HG03558 (cell line): ENCODE measurements around the gene SLC19A3.
"Not testable (repeated sequence)": the region's sequence is repeated elsewhere in the genome, so short reads cannot be mapped to it uniquely, and the experiment has no call there.

Experiments
- ATAC-seq: cut with Tn5 transposase; IDR thresholded peaks from one replicate; pipeline ENCODE4 v1.9.1; 2021; ENCODE audit warnings: moderate number of reproducible peaks; ENCODE audit not compliant: unreplicated experiment; ENCODE audit errors: extremely low read depth

Gene SLC19A3

DNA sequence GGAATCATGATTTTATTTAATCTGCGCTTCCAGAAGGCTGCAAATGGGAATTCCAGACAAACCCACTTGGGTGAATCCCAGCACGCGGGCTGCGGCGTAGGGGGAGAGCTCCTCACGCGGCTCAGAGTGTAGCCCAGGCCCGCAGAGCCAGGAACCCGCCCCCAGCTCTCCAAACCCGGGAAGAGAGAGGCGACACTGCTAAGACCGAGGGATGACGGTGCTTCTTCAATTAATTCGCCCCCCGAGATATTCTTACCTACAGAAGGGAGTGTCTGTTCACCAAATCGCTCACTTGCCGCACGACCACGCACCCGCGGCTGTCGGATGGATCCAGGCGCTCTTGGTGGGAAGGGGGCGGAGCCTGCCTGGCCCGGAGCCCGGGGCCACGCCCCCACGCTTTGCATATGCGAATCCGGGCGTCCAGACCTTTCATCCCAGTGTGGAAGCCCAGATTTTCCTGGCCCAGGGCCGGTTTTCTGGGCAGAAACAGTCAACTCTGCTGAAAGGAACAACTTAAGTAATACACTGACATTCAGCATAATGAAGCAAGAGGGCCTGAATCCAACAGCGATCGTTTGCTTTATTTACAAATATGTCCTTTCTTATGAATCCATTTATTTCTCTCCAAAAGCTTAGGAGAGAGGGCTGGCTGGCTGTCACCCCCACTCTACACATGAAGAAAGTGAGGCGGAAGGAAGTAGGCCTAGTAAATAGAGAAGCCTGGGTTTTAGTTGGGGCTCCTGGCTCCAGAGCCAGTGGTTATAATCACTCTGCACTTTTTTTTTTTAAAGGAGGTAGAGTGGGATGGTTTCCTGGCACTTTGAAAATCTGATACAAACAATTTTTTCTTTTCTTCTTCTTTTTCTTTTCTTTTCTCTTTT lies at the start of gene SLC19A3:
TSS of gene SLC19A3 (minus strand) at position 342 of the 881 bp plus-strand sequence. CDS start 15,710 bp downstream, outside the sequence.
- no peak for ATAC-seq

- ATAC-seq, result peak; percentile 91
Measured at GRCh38 chr2:227766373-227766883, 48.6 kb upstream of the SLC19A3 start.

DNA sequence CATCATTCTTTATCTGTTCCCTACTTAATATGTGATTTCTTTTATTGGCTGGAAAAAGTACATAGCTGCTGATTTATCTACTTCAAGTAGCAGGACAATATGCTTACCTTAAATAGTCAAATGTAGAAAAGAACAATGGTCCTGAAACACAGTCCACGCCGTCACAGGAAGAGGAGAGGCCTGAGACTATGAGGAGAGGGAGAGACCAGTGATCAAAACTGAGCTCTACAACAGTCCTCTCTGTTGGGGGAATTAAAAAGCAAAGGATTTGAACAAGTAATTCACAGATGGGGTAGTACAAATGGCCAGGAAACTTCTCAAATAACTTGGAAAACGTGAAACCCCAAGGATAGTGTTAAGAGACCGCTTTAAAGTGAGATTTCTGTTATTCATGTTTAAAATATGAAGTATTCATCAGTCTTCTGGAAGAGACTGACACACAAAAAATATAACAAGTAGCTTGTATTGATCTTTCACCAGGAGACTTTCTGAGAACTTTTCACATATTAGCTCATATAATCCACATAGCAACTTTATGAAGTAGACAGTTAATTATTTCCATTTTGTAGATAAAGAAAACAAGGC lies 48.1 kb upstream of the SLC19A3 start:
- no peak for ATAC-seq

DNA sequence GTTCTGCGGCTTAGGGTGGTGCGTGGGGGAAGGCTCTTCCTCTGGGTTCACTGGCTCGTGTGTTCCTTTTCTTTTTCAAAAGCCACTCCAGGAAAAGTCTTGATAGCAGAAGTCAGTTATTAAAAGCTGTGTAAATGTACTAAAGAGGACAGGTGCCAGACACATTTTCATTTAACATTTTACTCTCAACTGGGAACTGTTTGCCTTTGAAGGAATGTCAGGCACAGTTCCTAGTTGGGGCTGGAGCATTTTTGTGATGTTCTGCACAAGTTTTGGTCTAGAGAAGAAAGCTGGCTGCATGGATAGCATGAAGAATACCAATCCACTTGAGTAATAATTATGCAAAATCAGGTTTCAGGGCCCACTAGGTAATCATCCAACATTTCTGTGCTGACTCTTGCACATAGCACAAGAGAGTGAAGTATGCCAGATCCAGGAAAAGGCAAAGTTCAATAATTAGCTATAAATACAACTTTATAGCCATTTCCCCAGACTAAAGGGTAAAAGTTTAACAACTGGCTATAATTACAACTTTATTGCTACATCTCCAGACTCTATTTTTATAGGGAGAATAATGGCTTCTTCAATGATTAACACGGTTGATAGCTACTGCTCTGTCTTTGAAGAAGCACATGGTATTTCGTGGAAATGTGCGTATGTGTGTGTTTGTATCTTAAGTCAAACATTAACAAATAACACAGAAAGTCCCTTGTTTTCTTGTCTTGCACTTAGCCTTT lies 44.1 kb upstream of the SLC19A3 start:
- ATAC-seq, result no peak

DNA sequence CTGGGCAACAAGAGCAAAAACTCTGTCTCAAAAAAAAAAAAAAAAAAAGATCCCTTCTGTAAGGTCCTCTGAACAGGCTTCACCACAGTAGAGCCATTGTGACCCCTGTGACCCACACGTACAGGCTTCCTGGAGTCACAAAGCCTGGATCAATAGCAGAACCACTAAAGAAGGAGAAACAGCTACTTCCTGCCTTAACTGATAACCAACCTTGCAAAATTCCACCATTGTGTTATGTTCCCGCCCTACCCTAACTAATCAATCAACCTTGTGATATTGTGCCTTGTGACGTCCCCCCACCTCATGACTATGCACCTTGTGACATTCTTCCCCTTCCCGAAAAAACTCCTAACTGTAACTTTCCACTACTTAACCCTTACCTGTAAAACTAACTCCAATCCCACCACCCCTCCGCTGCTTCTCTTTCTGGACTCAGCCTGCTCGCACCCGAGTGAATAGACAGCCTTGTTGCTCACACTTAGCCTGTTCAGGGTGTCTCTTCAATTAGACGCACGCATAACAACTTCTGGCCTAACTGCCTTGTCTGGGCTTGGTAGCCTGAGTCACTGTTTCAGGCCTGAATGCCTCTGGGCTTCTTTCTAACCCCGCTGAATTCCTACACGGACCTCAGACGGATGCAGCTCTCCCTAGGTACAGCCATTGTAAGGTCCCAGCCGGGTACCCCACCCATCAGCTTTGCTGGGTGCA lies 41.7 kb upstream of the SLC19A3 start:
- no peak for ATAC-seq

GRCh38 chr2:227756261-227756660 lies 38.4 kb upstream of the SLC19A3 start:
- ATAC-seq, result not testable (repeated sequence)

DNA sequence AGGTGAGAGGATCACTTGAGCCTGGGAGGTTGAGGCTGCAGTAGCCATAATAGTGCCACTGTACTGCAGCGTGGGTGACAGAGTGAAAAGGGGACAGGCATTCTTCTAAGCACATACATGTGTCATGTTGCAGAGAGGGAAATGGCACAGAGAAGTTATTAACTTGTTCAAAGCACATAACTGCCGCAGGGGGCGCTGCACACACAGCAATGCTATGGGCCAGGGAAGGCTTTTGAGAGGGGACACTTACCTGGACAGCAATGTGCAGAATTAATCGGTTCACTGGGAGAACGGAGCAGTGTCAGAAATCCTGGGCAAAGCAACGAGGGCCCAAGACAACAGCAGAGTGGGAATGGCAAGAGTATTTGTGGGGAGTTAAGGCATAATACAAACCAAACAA lies 30.3 kb upstream of the SLC19A3 start:
- ATAC-seq, result no peak

DNA sequence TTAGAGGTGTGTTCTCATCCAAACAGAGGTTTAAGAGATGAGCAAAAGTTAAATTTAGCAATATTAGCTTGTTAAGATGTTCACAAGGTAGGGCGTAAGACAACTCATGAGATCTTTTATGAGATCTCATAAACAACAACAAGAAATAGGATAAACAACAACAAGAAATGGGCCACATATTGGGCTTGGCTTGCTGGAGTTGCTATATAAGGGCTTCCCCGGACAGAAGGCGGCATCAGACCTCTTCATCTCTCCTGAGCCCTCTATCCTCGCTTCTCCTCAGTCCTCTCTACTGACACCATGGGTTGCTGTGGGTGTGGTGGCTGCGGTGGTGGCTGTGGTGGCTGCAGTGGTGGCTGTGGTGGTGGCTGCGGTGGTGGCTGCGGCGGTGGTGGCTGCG lies 27.8 kb upstream of the SLC19A3 start, which contains the start of gene SCYGR8:
TSS of gene SCYGR8 (plus strand) at position 301 of the 400 bp plus-strand sequence. CDS start at position 301, 0 bp downstream.
- no peak for ATAC-seq

GRCh38 chr2:227740705-227741104 lies 22.9 kb upstream of the SLC19A3 start:
- ATAC-seq, result not testable (repeated sequence)

DNA sequence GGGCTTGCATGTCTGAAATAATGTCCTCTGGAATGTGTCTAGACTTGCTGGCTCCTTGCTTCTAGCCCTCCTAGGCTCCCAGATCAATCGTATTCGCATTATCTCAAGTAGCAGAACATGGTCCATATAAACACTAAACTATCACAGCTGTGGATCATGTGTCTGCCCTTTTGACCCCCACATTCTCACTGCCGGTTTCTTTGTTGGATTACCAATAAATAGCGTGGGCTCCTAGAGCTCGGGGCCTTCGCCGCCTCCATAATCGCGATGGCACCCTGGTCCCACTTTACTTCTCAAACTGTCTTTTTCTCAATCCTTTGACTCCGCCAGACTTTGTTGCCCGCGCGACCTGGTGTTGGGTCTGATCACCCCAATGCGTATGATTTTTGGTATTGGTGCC lies 21.5 kb upstream of the SLC19A3 start:
- no peak for ATAC-seq

DNA sequence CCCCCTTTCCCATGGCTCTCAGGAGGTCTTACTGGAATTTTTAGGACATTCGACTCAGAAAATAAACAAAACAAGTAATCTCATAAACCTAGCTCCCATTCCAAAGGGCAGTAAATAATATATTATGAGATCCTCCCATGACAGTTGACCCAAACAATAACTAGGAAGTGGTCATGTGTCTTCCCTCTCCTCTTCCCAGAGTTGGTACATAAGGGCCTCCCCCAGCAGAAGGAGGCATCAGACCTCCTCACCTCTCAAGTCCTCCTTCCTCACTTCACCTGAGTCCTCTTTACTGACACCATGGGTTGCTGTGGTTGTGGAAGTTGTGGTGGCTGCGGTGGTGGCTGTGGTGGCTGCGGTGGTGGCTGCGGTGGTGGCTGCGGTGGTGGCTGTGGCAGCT lies 10.2 kb upstream of the SLC19A3 start, which contains the start of gene SCYGR7:
TSS of gene SCYGR7 (plus strand) at position 301 of the 400 bp plus-strand sequence. CDS start at position 301, 0 bp downstream.
- no peak for ATAC-seq

- no peak for ATAC-seq
Measured at GRCh38 chr2:227724394-227725039, 6.7 kb upstream of the SLC19A3 start, which contains the start of gene SCYGR6. Gene SCYGR6, minus strand, starts transcription at chr2:227724757. Its CDS starts 0 bp downstream, at chr2:227724757.

DNA sequence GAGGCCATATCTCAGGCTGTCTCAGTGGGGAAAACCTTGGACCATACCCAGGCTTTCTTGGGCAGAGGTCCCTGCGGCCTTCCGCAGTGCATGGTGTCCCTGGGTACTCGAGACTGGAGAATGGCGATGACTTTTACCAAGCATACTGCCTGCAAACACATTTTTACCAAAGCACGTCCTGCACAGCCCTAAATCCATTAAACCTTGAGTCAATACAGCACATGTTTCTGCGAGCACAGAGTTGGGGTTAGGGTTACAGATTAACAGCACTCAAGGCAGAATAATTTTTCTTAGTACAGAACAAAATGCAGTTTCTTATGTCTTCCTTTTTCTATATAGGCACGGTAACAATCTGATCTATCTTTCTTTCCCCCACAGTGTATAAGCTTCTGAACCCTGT lies 5.0 kb upstream of the SLC19A3 start:
- not testable (repeated sequence) for ATAC-seq

- no peak for ATAC-seq
Measured at GRCh38 chr2:227720680-227721079, 2.9 kb upstream of the SLC19A3 start.

DNA sequence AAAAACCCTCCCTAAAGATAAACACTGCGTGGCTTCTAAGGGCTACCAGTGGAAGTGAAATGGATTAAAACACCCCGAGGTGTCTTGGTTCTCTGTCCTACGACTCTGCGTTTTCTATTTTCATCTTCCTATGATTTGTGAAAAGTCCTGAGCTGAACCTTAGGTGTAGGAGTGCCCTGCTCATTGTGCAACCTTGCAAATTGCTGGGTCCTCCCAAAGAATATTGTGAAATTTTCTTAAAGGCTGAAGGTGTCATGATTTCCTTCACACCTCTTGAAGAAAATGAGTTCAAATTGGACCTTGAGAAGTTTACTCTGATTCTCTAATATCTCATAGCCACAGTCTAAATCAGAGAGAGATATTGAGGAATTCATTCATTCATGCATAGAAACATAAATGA lies 1.8 kb upstream of the SLC19A3 start:
- no peak for ATAC-seq

DNA sequence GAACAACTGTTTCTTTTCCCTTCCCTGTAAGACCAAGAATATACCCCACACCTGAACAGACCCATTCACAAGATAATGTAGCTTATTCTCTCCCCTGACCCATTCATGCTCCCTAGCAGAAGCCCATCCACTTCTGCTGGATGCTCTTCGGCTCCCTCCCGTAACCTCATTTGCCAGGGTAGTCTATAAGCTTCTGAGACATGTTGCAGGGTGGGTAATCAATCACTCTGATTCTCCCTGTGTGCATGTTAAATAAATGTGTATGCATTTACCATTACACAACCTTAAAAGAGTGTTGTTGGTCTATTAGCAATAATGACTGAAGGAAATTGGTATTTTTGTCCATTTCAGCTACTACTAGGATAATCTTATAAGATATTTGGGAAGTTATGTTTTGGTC lies 1.3 kb downstream of the SLC19A3 start:
- ATAC-seq, result no peak

DNA sequence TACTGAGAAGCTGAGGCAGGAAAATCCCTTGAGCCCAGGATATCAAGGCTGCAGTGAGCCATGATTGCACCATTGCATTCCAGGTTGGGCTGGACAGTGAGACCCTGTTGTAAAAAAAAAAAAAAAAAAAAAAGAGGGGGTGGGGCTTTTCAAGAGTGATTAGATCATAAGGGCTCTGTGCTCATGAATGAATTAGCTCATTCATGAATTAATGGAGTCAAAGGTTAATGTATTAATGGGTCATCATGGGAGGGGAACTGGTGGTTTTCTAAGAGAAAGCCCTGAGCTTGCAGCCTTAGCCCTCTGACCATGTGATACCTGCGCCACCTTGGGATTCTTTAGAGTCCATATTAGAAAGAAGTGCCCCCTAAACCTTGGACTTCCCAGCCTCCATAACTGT lies 4.5 kb downstream of the SLC19A3 start:
- no peak for ATAC-seq

GRCh38 chr2:227710986-227711385 lies 6.8 kb downstream of the SLC19A3 start:
- ATAC-seq, result no peak

DNA sequence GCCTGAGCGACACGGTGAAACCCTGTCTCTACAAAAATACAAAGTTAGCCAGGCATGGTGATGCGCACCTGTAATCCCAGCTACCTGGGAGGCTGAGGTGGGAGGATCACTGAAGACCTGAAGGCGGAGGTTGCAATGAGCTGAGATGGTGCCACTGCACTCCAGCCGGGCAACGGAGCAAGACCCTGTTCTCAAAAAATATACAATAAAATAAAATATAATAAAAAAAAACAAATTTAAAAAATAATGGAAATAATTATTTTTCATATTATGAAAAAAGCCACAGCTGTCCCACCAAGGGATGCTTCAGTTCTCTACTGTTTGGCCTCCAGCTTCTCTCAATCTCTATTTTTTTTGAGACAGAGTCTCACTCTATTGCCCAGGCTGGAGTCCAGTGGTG lies 10.4 kb downstream of the SLC19A3 start:
- ATAC-seq, result no peak
